Astrocyte (in vitro differentiated cells and primary cell): ENCODE data around the gene PACSIN1.

Experiments used
- EZH2 ChIP-seq: IDR thresholded peaks from 2 replicates; pipeline ENCODE4 v1.6.1; 2012; ENCODE audit warnings: mild to moderate bottlenecking, low read length, inconsistent platforms; ENCODE audit not compliant: insufficient read depth
- TF ChIP-seq, protein P1 (sequence below): IDR thresholded peaks from 2 replicates; pipeline ENCODE4 v1.5.1; 2011; ENCODE audit warnings: low read depth, mild to moderate bottlenecking, inconsistent platforms, low read length, moderate library complexity; ENCODE audit not compliant: insufficient read depth

DNA sequence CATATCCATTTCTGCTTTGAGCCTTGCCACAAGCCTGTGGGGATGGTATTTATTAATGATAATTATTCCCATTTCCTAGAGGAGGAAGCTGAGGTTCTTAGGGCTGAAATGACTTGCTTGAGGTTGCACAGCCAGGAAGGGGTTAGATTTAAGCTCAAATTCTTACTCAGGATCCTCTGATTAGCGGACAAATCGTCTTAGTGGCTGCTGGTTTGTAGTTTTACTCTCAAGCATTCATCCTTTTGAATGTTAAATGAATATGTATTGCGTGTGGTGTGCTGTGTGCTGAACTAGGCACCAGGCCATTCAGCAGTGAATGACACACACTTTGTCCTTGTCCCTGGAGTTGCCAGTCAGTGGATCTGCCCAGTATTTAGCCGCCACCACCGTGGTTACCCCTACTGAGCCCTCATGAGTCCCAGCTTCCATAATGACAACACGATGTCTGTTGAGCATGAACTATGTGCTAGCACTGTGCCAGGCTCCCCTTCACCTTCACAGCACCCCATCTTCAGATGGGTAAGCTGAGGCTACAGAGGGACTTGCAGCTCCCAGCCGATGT, 10.0 kb downstream of the PACSIN1 start:
- TF ChIP-seq, protein P1, sequence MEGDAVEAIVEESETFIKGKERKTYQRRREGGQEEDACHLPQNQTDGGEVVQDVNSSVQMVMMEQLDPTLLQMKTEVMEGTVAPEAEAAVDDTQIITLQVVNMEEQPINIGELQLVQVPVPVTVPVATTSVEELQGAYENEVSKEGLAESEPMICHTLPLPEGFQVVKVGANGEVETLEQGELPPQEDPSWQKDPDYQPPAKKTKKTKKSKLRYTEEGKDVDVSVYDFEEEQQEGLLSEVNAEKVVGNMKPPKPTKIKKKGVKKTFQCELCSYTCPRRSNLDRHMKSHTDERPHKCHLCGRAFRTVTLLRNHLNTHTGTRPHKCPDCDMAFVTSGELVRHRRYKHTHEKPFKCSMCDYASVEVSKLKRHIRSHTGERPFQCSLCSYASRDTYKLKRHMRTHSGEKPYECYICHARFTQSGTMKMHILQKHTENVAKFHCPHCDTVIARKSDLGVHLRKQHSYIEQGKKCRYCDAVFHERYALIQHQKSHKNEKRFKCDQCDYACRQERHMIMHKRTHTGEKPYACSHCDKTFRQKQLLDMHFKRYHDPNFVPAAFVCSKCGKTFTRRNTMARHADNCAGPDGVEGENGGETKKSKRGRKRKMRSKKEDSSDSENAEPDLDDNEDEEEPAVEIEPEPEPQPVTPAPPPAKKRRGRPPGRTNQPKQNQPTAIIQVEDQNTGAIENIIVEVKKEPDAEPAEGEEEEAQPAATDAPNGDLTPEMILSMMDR, result no peak
- no peak for TF ChIP-seq EZH2
